Fibroblast of villous mesenchyme (primary cell): ENCODE measurements around the gene ALKAL2. TPM values are rescaled to one million over a fixed set of nuclear protein-coding genes. Genes with fewer than 3 reads are reported as not detected.

Experiments used
- DNase-seq: peaks from one replicate; pipeline ENCODE4 v3.0.0-alpha.2; 2010; ENCODE audit warnings: low read depth
- H3K4me3 ChIP-seq: 2 replicates; pipeline ENCODE4 v1.5.1; 2011; ENCODE audit warnings: low read depth, mild to moderate bottlenecking, low read length
- CTCF ChIP-seq: IDR thresholded peaks from 2 replicates; pipeline ENCODE4 v1.5.1; 2012; ENCODE audit warnings: low read depth, mild to moderate bottlenecking, low read length; ENCODE audit not compliant: insufficient read depth
- total RNA-seq: library from RNA; depleted of rRNA; stranded (reverse); fragments of >200 nt; gene quantifications from 2 replicates; pipeline ENCODE4 v1.2.3, GENCODE V29; 2012

Gene ALKAL2
- total RNA-seq, 1 donor, result 0.43 TPM

- H3K4me3 ChIP-seq, result peak overlapping the region; percentile 58
- DNase-seq, result peak; percentile 79
- peak; percentile 85 for TF ChIP-seq CTCF
These were observed 2.3 kb upstream of the ALKAL2 start for GRCh38 chr2:290090-290722.

DNA sequence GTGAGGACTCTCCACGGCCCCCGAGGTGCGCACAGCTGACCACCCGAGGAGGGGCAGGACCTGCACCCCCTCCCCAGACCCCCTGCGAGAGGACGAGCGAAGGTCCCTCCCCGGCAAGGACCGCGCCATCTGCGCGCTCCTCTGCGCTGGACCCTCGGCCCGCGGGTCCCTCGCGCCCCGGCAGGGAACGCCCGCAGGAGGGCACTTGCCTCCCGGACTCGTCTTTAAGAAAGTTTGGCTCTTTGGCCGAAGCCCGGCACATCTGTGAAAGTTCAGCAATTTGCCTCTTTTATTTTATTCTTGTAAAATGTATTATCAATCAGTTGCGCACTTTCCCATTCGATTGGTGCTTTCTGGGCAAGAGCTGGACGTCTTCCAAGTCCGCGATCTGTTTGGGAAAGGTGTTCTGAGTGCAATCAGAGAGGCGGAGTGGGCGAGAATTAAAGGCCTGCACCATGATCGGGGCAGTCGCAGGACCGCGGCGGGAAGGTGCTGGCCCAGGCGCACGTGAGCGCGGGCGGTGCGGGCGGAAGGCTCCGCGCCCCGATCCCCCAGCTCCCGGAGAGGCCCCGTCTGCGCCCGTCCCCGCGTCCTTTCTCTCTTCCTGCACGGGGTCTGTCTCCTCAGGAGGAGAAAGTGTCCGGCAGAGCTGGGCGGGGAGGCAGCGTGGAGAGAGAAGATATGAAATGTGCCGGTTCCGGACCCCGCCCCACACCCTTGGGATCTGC is 1.6 kb upstream of the ALKAL2 start:
- H3K4me3 ChIP-seq, result peak overlapping the region; percentile 58
- peak; percentile 17 for DNase-seq
- no peak for TF ChIP-seq CTCF

GRCh38 chr2:288758-289361 is 969 bp upstream of the ALKAL2 start:
- DNase-seq, result no peak
- no peak for TF ChIP-seq CTCF
- H3K4me3 ChIP-seq, result peak overlapping the region; percentile 58

DNA sequence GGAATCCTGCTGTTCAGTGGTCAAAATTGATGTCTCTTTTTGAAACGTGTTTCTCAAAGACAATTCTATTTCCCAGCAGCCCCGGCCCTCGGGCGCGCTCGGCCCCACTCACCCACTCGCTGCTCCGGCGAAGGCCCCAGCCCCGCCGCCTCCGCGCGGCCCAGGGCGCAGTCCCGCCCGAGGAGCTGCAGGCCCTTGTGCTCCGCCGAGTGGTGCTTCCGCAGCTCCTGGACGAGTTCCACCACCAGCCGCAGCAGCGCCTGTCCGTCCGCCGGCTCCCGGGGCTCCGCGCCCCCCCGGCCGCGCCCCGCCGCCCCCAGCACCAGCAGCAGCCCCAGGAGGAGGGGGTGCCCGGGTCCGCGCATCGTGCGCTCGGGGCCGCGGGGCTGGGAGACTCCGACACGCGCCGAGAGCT is 413 bp downstream of the ALKAL2 start:
- peak overlapping the region; percentile 27 for H3K4me3 ChIP-seq
- no peak for TF ChIP-seq CTCF
- DNase-seq, result peak; percentile 37

- no peak for TF ChIP-seq CTCF
- H3K4me3 ChIP-seq, result peak overlapping the region; percentile 18
- DNase-seq, result peak; percentile 14
These were observed 1.0 kb downstream of the ALKAL2 start for GRCh38 chr2:286774-287392.

DNA sequence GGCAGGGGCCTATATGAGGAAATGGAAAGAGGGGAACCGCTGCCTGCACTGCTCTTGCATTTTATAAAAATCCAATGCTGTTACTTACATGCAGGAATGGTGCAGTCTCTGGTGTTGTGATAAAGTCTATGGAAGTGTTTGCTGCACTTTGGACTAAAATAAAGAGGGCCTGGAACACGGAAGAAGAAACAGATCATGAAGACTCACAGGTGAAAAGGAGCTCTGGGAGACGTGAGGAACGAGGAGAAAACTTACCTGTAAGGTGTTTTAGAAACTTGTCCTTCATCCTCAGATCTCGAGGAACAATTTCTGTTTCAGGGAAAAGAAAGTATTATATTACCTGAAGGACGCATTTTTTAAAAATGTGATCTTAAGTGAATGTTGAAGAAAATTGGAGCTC is 1.9 kb downstream of the ALKAL2 start:
- no peak for TF ChIP-seq CTCF
- no peak overlapping the region for H3K4me3 ChIP-seq
- DNase-seq, result no peak
